GM12865 (cell line): ENCODE measurements around the gene OR5P2.

ENCODE experiments used
- DNase-seq: peaks from one replicate; pipeline ENCODE4 v3.0.0; 2010; ENCODE audit warnings: low read depth
- H3K4me3 ChIP-seq: 2 replicates; pipeline ENCODE4 v1.5.1; 2011; ENCODE audit warnings: mild to moderate bottlenecking, low read depth, low read length, control low read depth
- CTCF ChIP-seq: IDR thresholded peaks from 2 replicates; pipeline ENCODE4 v1.5.1; 2011; ENCODE audit warnings: low read length, control low read depth, low read depth, inconsistent platforms; ENCODE audit not compliant: insufficient read depth; ENCODE audit errors: missing control alignments

The OR5P2 gene

GRCh38 chr11:7749456-7749855, 47.3 kb downstream of the OR5P2 start:
- H3K4me3 ChIP-seq, result no peak overlapping the region
- no peak for TF ChIP-seq CTCF
- DNase-seq, result no peak
